ENCODE results near the gene ULK2.

- TF ChIP-seq L3MBTL2 (conservative IDR thresholded peaks at IDR 0.05) (no peak), BHLHE40 (IDR thresholded peaks at IDR 0.05; ENCODE audit: borderline replicate concordance) (no peak), FOXA1 (IDR thresholded peaks at IDR 0.05) (no peak), TARDBP (IDR thresholded peaks at IDR 0.05) (no peak), SP1 (IDR thresholded peaks at IDR 0.05) (no peak), CTBP1 (IDR thresholded peaks at IDR 0.05; ENCODE audit: borderline replicate concordance) (no peak), SUZ12 (IDR thresholded peaks at IDR 0.05) (no peak)
Observed at GRCh38 chr17:19727501-19728078, 140.1 kb downstream of the ULK2 start.

All from HEK293T (cell line).